ENCODE measurements around the gene CNPY4.

CNPY4 gene

DNA sequence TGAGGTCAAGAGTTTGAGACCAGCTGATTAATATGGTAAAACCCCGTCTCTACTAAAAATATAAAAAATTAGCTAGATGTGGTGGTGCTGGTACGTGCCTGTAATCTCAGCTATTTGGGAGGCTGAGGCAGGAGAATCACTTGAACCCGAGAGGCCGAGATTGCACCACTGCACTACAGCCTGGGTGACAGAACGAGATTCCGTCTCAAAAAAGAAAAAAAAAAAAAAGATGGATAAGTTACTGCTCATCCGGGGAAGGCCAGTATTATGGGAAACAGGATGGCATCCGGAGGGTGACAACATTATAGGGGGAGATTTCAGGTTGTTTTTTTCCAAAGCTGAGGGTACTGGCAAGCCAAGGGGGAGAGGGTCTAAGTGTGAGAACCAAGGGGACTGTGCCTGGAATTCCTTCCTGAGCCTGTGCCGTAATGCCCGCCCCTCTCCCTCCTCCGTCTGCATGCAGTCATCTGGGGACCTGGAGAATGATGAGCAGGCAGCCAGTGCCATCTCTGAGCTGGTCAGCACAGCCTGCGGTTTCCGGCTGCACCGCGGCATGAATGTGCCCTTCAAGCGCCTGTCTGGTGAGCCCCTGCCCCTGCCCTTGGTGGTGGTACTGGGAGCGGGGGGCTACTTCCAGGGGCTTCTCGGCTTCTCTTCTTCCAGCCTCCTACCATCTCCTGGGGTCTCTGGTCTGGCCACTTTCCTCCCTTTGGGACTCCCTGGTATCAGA lies 33.7 kb downstream of the CNPY4 start:
- Histone ChIP-seq H3K27me3 (replicated peaks) (no peaks in the 10 kb centered on the region), H3K36me3 (replicated peaks) (peaks cover 39% of the 10 kb centered on the region), H3K4me3 (ENCODE audit: low read depth, low read length) (no peak overlapping the region), H3K27ac (no peak overlapping the region)
- no peak for DNase-seq
- TF ChIP-seq, protein P1, sequence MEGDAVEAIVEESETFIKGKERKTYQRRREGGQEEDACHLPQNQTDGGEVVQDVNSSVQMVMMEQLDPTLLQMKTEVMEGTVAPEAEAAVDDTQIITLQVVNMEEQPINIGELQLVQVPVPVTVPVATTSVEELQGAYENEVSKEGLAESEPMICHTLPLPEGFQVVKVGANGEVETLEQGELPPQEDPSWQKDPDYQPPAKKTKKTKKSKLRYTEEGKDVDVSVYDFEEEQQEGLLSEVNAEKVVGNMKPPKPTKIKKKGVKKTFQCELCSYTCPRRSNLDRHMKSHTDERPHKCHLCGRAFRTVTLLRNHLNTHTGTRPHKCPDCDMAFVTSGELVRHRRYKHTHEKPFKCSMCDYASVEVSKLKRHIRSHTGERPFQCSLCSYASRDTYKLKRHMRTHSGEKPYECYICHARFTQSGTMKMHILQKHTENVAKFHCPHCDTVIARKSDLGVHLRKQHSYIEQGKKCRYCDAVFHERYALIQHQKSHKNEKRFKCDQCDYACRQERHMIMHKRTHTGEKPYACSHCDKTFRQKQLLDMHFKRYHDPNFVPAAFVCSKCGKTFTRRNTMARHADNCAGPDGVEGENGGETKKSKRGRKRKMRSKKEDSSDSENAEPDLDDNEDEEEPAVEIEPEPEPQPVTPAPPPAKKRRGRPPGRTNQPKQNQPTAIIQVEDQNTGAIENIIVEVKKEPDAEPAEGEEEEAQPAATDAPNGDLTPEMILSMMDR (IDR thresholded peaks at IDR 0.05; ENCODE audit: low read depth, low read length, missing control alignments) = no peak
- in situ Hi-C loops (cut with HindIII; ENCODE audit: low pct_ligation_motif_present, low sequenced_read_pairs) = no loop called here

DNA sequence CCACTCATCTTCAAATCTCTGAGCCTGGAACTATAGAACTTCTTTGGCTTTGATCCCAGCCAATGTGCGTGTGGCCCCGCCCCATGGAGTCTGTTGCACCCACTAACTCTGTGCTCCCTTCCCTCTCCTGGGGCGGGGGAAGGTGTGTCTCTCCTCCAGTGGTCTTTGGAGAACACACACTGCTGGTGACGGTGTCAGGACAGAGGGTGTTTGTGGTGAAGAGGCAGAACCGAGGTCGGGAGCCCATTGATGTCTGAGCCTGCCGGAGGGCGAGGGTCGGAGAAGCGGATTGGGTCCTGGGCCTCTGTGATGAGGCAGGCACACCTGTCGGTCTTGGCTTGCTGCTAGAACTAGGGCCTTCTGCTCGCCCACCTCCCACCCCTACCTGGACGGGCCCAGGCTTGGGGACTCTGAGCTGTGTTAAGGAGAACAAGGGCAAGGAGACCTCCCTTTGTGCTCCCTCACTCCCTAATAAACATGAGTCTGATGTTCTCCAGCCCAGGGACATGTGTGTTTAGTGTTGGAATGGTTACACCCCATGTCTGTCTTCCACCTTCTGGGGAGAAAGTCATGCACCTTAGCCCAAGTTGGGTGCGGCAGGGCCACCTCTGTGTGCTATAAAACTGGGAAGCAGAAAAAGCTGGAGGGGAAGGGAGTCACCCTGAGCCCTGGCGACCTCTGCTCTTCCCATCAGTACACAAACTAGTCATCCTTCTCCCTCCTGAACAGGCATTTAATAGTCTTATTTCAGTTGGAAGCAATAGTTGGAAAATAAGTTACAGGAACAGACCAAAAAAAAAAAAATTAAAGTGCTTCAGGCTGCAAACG lies 34.5 kb downstream of the CNPY4 start:
- Histone ChIP-seq H3K4me3 (ENCODE audit: low read depth, low read length) (no peak overlapping the region), H3K27me3 (replicated peaks) (no peaks in the 10 kb centered on the region), H3K36me3 (replicated peaks) (peaks cover 39% of the 10 kb centered on the region), H3K27ac (no peak overlapping the region)
- in situ Hi-C loops (cut with HindIII; ENCODE audit: low pct_ligation_motif_present, low sequenced_read_pairs) = no loop called here
- DNase-seq = no peak
- TF ChIP-seq, protein P1 (IDR thresholded peaks at IDR 0.05; ENCODE audit: low read depth, low read length, missing control alignments) = no peak

DNA sequence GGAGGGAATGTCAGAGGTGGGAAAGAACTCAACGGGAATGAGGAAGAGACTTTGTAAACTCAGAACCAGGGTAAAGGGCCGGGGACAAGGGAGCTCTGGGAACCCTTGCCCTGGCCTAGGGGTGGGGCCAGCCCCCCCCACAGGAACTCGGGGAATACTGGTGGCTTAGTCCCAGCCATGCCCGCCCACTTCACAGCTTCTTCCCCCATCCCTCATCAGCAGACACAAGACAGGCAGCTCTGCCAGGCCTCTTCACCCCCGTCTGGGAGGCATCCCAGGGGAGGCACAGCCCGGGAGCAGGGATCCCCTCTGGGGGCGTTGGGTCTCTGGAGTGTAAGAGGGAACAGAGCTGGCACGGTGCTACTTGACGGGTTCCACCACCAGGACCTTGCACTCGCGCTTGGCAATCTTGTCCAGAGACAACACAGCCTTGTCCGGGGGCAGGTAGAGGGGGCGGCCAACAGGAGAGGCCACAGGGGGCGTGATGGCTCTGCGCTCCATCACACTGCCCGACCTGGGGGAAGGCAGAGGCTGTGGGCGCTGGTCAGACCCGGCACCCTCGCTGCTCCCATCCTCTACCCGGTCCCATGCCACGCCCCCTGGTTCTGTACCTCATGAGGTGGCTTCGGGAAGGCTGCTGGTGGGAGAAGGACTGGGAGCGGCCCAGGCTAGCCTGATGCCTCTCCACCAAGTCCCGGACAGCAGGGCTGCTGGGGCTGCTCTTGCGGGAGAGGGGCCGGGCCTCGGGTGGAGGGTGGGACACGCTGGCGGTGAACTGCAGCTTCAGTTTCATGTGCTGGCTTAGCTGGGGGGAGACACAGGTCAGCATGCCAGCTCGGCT lies 35.4 kb downstream of the CNPY4 start:
- Histone ChIP-seq H3K4me3 (ENCODE audit: low read depth, low read length) (no peak overlapping the region), H3K27me3 (replicated peaks) (no peaks in the 10 kb centered on the region), H3K36me3 (replicated peaks) (peaks cover 39% of the 10 kb centered on the region), H3K27ac (no peak overlapping the region)
- in situ Hi-C loops (cut with HindIII; ENCODE audit: low pct_ligation_motif_present, low sequenced_read_pairs) = no loop called here
- TF ChIP-seq, protein P1 (IDR thresholded peaks at IDR 0.05; ENCODE audit: low read depth, low read length, missing control alignments) = no peak
- no peak for DNase-seq

DNA sequence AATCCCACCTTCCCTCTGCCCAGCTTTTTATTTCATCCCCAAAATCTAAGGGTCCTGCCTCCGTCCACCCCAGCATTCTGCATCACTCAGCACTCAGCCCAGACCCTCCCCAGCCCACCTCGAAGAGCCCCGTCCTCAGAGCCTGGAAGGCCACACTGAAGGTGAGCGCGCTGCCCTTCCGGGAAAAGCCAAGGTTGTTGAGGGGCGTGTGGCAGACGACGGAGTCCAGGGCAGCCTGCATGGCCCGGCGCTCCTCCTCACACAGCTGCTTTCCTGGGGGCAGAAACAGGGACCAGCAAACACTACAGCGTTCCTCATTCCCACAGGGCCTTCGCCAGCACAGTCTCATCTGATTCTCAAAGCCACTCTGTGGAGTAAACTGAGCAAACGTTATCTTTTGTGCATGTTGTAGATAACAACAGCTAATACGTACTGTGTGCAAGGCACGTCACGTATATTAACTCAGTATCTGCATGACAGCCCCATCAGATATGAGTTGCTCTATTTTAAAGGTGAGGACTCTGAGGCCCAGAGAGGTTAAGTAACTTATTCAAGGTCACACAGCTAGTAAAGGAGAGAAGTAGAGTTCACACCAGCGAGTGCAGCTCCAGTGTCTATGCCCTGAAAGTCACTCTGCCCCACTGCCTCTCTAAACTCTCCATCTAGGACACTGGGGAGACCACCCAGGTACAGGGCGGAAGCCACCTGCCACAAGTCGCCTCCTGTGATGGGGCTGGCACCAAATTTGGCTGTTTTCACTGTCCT lies 36.3 kb downstream of the CNPY4 start:
- no peak for DNase-seq
- TF ChIP-seq, protein P1 (IDR thresholded peaks at IDR 0.05; ENCODE audit: low read depth, low read length, missing control alignments) = no peak
- in situ Hi-C loops (cut with HindIII; ENCODE audit: low pct_ligation_motif_present, low sequenced_read_pairs) = no loop called here
- no peaks in the 10 kb centered on the region for H3K27me3 ChIP-seq (replicated peaks)
- H3K36me3 ChIP-seq (replicated peaks) = peaks cover 39% of the 10 kb centered on the region
- no peak overlapping the region for H3K4me3 ChIP-seq (ENCODE audit: low read depth, low read length)
- no peak overlapping the region for H3K27ac ChIP-seq

DNA sequence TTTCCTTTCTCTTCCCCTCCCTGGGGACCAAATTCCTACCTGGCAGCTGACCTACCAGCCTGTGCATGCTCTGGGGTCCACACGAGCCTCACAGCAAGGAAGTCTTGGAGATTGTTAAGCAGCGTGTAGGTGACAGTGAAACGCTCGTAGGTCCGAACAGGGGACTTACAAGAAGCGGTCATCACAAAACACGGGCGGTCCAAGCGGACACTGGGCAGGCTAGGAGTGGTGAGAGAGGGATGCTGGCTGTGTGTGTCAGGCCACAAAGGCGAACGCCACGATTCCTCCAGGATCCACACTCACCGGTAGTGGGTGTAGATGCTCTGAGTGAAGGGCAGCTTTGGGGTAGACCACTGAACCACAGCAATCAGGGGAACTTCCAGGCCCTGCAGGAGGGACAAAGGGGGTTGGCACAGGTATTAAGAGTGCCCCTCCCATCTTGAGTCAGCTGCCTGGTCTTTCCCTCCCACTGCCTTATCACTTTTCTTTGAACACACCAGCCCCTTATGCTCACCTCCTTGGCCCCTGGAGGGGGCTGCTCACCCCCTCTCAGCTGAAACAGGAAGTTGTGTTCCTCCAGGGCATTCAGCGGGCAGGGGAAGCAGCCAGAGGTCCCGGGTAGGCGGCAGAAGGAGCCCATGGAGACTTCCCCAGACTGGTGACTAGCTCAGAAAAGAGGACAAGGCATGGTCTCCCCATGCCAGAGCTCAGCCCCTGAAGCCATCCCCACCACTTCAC lies 37.1 kb downstream of the CNPY4 start:
- no peak for DNase-seq
- H3K4me3 ChIP-seq (ENCODE audit: low read depth, low read length) = peak overlapping the region; percentile 64
- no peaks in the 10 kb centered on the region for H3K27me3 ChIP-seq (replicated peaks)
- H3K27ac ChIP-seq = no peak overlapping the region
- TF ChIP-seq, protein P1 (IDR thresholded peaks at IDR 0.05; ENCODE audit: low read depth, low read length, missing control alignments) = no peak
- in situ Hi-C loops (cut with HindIII; ENCODE audit: low pct_ligation_motif_present, low sequenced_read_pairs) = no loop called here
- peaks cover 39% of the 10 kb centered on the region for H3K36me3 ChIP-seq (replicated peaks)

All from brain microvascular endothelial cell (primary cell).